ENCODE results near the gene PJVK. TPM values are rescaled to one million over a fixed set of nuclear protein-coding genes. Genes with fewer than 3 reads are reported as not detected.
"Not testable (repeated sequence)": the region's sequence is repeated elsewhere in the genome, so short reads cannot be mapped to it uniquely, and the experiment has no call there.

PJVK gene, protein sequence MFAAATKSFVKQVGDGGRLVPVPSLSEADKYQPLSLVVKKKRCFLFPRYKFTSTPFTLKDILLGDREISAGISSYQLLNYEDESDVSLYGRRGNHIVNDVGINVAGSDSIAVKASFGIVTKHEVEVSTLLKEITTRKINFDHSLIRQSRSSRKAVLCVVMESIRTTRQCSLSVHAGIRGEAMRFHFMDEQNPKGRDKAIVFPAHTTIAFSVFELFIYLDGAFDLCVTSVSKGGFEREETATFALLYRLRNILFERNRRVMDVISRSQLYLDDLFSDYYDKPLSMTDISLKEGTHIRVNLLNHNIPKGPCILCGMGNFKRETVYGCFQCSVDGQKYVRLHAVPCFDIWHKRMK
- polyA plus RNA-seq, result under 1 TPM in 1 of 3 donors, not detected in 2; 0.19 TPM

DNA sequence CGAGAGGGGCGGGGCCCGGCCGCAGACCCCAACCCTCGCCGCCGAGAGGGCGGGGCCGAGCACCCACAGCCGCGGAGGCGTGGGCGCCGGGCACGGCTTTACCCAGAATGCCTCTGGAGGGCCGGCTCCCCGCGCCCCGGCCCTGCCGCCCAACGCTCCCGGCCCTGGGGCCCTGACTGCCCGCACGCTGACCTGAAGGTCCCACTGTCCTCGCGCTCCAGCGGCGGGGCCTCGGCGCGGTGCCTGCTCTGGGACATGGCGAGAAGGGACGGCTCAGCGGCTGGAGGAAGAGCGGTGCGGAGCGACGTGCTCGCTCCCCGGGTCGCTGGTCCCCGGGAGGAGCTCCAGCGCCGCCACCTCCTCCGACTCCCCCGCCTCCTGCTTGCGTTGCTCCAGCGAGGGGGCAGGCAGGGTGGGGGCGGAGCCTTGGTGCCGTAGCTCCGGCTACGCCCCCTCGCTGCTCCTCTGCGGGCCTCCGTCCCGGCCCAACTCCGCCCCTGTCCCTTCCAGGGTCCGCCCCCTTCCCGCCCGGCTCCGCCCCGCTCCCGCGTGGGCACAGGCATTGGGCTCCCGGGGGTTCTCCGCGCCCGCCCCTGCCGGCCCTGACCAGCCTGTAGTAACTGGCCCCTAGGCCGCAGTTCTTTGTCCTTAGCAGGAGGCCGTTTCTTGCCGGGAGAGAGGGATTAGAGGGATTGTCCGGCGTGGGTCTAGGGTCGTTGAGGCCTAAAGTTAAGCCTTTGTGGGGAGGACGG, at the start of gene PJVK, which contains the start of gene PRKRA:
Gene PJVK (plus strand): TSS at position 605 of the 752 bp plus-strand sequence. CDS start 2,032 bp downstream, outside the sequence.
Gene PRKRA (minus strand): TSS at position 402 of the 752 bp plus-strand sequence. CDS start 145 bp downstream, at position 257.
- H3K27ac Mint-ChIP-seq, result peak within 1 kb of the TSS; percentile 79 to 96 (median 92)
- H3K27me3 Mint-ChIP-seq (ENCODE audit: low read depth in 3 of 3), result peaks cover 10 to 17% (median 12%) of the 10 kb centered on the region in 3 donors
- H3K9me3 Mint-ChIP-seq, result no peaks in the 10 kb centered on the region
- H3K36me3 Mint-ChIP-seq, result peaks cover 4 to 17% (median 4%) of the 10 kb centered on the region in 3 donors
- H3K4me3 Mint-ChIP-seq, result peak within 1 kb of the TSS; percentile 88 to 94 (median 90)
- DNase-seq, result peak; percentile 95 to 96 (median 96)
- peaks cover 24 to 32% of the 10 kb centered on the region in 2 donors for H3K4me1 Mint-ChIP-seq

DNA sequence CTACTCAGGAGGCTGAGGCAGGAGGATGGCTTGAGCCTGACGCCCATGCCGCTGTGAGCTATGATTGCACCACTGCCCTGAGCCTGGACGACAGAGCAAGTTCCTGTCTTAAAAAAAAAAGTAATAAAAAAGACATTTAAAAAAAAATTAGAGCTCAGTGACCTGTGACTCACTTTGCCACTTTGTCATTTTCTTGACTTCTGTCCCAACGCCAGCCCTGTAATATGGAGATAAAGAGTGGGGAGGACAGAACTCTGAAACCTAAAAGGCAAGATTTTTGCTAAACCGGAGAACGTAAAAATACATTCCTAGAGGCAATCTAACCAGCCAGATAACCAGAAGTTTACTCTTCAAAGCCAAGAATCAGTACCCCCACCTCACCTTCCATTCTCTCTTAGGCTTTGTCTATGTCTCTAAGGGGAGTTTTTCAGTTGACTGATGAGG, 49.2 kb upstream of the PJVK start:
- Mint-ChIP-seq H3K9me3 (no peaks in the 10 kb centered on the region), H3K27ac (no peak overlapping the region), H3K27me3 (ENCODE audit: low read depth in 3 of 3) (peaks cover 2 to 5% (median 3%) of the 10 kb centered on the region in 3 donors), H3K4me1 (no peaks in the 10 kb centered on the region), H3K36me3 (no peaks in the 10 kb centered on the region), H3K4me3 (no peak overlapping the region)
- no peak for DNase-seq

DNA sequence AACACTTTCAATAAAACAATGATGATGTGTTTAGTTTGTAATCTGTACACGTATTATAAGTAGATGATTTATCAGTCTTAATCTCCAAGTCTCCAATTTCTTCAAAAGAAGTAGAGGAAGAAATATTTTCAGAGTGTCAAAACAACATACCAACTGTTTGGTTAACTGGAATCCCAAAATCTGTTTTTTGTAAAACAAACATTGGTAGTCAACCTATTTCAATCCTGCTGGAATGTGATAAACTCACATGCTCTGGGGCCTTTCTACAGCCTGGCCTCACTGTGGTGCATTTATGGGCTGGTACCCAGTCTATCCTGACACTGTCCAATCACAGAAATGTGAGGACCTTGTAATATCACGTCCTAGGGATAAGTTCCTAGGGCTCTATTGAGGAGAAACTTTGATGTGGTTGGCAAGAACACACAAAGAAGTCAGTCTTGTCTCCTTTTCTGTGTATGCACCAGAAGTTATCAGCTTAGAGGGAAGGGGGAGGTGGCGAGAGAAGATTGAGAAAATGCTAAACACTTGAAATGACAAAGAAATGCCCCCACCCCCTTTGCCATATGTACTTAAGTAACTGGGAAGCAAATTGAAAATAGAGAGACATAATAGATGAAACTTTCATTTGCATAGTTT, 47.4 kb upstream of the PJVK start:
- no peak for DNase-seq
- H3K27me3 Mint-ChIP-seq (ENCODE audit: low read depth in 3 of 3), result peaks cover 2 to 5% (median 4%) of the 10 kb centered on the region in 3 donors

DNA sequence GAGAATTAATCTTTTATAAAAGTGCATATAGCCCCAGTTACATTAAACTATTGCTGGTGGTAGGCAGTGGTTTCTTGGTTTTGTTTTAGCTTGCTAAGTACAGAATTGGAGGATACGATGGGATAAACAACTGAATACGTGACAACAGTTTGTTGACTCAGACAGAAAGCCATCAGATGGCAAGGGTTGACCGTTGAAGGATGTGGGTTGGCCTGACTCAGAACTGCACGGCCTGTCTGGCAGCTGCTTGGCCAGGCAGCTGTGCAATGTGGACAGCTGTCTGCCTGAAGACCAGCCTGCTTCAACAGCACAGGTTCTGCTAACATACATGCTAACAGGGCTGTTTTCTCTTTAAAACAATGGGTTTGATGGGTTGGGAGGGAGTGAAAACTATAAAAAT, 46.8 kb upstream of the PJVK start:
- DNase-seq, result no peak
- Mint-ChIP-seq H3K9me3 (no peaks in the 10 kb centered on the region), H3K27me3 (ENCODE audit: low read depth in 3 of 3) (peaks cover 2 to 5% (median 4%) of the 10 kb centered on the region in 3 donors), H3K4me3 (no peak overlapping the region), H3K36me3 (no peaks in the 10 kb centered on the region), H3K27ac (no peak overlapping the region), H3K4me1 (no peaks in the 10 kb centered on the region)

More for the DNA sequence above, 47.4 kb upstream of the PJVK start:
- Mint-ChIP-seq H3K27ac (no peak overlapping the region), H3K4me1 (no peaks in the 10 kb centered on the region), H3K36me3 (no peaks in the 10 kb centered on the region), H3K4me3 (no peak overlapping the region), H3K9me3 (no peaks in the 10 kb centered on the region)

DNA sequence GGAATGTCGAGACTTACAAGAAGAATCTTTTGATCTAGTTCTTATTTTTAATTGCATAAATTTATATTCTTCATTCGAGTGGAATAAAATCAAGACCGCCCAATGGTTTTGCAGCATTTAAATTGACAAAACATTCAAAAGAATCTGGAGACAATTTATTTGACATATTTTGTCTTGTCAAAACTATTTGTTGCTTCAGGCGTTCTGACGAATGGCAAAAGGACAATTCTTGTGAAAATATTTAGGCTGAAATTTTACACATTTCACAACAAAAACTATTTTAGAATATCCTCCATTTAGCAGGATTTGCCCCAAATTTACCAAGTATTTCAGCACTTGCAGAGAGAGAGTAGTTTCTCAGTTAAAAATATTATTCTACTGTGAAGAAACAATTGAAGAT, 41.9 kb upstream of the PJVK start:
- Mint-ChIP-seq H3K27me3 (ENCODE audit: low read depth in 3 of 3) (peaks cover 2 to 9% (median 6%) of the 10 kb centered on the region in 3 donors), H3K36me3 (no peaks in the 10 kb centered on the region), H3K4me3 (no peak overlapping the region), H3K4me1 (peaks cover 10 to 14% of the 10 kb centered on the region in 2 donors), H3K9me3 (no peaks in the 10 kb centered on the region), H3K27ac (no peak overlapping the region)
- DNase-seq, result no peak

DNA sequence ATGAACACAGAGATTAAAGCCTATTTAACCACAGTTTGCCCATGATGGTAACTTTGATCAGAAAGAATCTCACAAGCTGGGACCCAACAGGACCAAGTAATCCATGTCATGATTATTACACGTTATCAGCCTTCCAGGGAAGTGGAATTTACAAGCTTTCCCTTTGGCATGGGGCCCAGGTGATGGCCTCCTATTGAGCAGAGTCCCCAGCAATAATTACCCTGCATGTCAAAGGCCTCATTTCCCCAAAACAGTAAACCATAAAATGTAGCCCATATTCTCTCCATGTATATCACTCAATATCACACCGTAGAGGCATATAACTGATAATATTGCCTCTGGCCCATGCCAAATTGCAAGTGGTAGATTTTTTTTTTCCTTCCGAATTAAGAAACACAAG, 39.1 kb upstream of the PJVK start:
- Mint-ChIP-seq H3K27ac (peak overlapping the region in 1 of 6 donors; percentile 11), H3K27me3 (ENCODE audit: low read depth in 3 of 3) (peaks cover 0 to 8% (median 2%) of the 10 kb centered on the region in 3 donors)

DNA sequence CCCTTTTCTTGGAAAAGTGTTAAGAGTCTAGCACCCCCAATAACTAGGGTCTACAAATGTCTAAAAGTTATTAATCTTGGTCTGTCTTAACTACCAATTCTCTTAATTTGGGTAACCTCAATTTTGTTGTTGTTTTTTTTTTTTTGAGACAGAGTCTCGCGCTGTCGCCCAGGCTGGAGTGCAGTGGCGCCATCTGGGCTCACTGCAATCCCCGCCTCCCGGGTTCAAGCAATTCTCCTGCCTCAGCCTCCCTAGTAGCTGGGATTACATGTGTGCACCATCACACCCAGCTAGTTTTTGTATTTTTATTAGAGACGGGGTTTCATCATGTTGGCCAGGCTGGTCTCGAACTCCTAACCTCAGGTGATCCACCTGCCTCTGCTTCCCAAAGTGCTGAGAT, 38.7 kb upstream of the PJVK start:
- H3K9me3 Mint-ChIP-seq; DNase-seq; H3K27me3 Mint-ChIP-seq (ENCODE audit: low read depth in 3 of 3); H3K36me3 Mint-ChIP-seq: not testable (repeated sequence)
- Mint-ChIP-seq H3K27ac (peak overlapping the region in 3 of 6 donors; percentile 83 to 94 (median 94)), H3K4me3 (peak overlapping the region in 3 of 5 donors; percentile 86 to 95 (median 91)), H3K4me1 (peaks cover 20 to 25% of the 10 kb centered on the region in 2 donors)

More for the DNA sequence above, 39.1 kb upstream of the PJVK start:
- H3K4me3 Mint-ChIP-seq, result peak overlapping the region in 3 of 5 donors; percentile 16 to 21 (median 17)
- no peaks in the 10 kb centered on the region for H3K36me3 Mint-ChIP-seq
- no peaks in the 10 kb centered on the region for H3K9me3 Mint-ChIP-seq
- H3K4me1 Mint-ChIP-seq, result peaks cover 20 to 25% of the 10 kb centered on the region in 2 donors
- DNase-seq, result no peak

DNA sequence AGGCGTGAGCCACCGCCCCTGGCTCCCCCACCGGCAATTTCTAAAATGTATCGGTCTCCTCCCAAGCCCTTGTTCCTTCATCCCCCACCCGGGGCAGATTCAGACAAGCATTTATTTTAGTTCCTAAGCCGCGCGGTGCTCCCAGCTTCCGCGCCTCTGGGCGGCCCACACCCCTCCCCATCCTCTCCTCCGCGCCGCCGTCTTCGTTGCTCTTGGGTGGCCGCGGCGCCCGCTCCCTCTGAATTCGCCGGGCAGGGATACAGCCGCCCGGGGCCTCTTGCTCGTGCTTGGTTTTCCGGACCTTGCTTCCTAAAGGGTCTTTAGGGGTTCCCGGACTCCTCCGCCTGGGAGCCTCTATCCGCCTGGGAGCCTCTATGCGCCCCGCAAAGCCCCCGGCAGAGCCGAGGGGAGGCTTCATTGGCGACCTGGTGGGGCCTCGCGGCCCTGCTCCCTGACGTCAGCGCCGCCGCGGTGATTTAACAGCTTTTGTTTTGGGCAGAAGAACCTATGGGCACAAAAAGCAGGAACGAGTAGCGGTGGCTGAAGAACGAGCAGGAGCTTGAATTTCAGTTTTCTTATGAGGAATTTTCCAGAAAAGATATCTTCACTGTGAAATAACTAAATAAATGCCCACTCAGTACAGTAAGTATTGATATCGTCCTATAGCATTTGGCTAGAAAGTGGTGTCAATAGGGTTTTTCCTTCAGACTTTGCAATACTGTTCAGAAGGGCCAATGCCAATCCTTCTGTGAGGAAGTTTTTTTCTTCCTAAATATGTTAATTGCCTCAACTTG, 37.5 kb upstream of the PJVK start:
- Mint-ChIP-seq H3K27me3 (ENCODE audit: low read depth in 3 of 3) (peaks cover 0 to 7% (median 2%) of the 10 kb centered on the region in 3 donors), H3K9me3 (no peaks in the 10 kb centered on the region), H3K27ac (peak overlapping the region; percentile 81 to 96 (median 90)), H3K36me3 (no peaks in the 10 kb centered on the region), H3K4me1 (peaks cover 20 to 25% of the 10 kb centered on the region in 2 donors), H3K4me3 (peak overlapping the region; percentile 86 to 97 (median 94))
- peak; percentile 73 to 80 (median 78) for DNase-seq

DNA sequence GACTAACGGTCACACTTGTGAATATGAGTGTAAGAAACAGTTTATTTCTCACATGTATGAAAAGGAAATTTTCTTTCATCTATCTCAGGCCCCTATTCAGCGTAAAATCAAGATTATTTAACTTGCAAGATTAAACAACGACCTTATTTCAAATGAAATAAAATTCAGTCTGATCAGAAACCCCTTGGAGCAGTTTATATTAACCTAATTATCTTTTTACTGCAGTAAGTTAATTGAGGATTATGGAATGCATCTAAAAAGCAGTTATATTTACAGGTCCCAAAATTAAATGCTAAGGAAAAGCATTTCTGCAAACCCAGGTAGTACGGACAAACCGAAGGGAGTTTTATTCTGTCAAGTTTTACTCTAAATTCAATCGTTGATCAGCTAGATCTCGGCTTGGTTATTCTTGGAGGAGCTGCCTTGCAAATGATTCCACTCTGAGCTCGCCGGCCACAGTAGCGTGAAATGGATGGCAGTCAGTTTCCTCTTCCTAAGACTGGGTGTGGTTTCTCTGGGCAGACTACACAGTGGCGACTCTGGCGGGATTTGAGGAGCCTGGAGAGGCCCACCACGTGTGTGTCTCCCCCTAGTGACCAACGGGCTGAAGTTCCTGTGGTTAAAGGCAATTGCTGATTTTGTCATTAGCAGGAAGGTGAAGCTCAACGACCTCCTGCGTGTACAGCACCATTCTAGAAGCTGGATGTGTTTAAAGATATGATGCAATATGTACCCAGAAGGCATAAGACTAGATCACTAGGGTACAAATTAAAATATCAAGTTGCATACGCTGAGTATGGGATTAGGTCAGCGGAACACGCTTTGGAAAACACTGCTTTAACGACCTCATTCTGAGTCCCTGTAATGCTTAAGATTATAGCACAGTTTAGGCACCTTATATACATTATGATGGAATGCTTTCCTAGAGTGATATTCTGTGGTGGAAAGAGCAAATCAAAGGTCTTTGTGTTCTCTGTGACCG, 36.6 kb upstream of the PJVK start:
- H3K36me3 Mint-ChIP-seq, result no peaks in the 10 kb centered on the region
- peak; percentile 72 to 76 (median 75) for DNase-seq
- H3K27me3 Mint-ChIP-seq (ENCODE audit: low read depth in 3 of 3), result peaks cover 0 to 7% (median under 1%) of the 10 kb centered on the region in 3 donors
- H3K4me1 Mint-ChIP-seq, result peaks cover 20 to 25% of the 10 kb centered on the region in 2 donors
- peak overlapping the region; percentile 86 to 97 (median 94) for H3K4me3 Mint-ChIP-seq
- no peaks in the 10 kb centered on the region for H3K9me3 Mint-ChIP-seq
- peak overlapping the region; percentile 81 to 96 (median 90) for H3K27ac Mint-ChIP-seq

DNA sequence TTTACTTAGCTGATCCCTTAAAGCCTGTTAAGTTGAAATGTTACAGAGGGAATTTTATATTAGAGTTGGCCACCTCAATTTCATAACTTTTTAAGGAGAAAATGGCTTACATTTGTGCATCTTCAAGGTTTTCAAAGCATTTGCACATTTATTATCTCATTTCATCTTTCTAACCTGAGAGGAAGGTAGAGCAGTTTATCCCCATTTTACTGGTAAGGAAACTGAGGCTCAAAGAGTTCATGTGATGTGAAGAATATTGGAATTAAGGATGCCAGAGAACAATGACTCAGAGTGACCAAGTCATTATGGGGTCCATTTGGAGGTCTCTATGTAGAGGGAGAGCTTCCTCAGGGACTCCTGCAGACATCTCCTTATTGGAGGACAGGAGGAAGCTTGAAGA, 35.2 kb upstream of the PJVK start:
- Mint-ChIP-seq H3K27me3 (ENCODE audit: low read depth in 3 of 3) (peaks cover 0 to 4% (median 0%) of the 10 kb centered on the region in 3 donors), H3K36me3 (no peaks in the 10 kb centered on the region), H3K9me3 (no peaks in the 10 kb centered on the region), H3K4me3 (no peak overlapping the region), H3K4me1 (peaks cover 20 to 25% of the 10 kb centered on the region in 2 donors), H3K27ac (no peak overlapping the region)
- no peak for DNase-seq

DNA sequence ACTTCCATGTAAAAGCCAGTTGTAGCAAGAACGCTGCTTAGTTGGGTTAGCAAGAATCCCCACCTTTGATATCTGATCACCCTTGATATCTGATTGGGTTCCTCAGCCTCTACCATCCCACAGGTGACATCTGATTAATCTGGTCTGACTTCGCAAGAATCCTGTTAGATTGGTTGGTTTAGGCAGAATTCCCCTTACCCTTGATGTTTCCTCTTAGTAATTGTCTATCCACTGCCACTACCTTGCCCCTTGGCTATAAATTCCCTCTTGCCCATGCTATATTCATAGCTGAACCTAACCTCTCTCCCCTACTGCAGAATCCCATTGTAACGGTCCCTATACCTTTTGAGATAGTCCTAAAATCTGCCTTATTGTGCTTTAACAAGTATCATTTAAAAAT, 33.3 kb upstream of the PJVK start:
- no peak for DNase-seq
- peaks cover 0 to 4% (median 0%) of the 10 kb centered on the region in 3 donors for H3K27me3 Mint-ChIP-seq (ENCODE audit: low read depth in 3 of 3)
- no peak overlapping the region for H3K27ac Mint-ChIP-seq
- H3K36me3 Mint-ChIP-seq, result no peaks in the 10 kb centered on the region
- H3K4me1 Mint-ChIP-seq, result peaks cover 20 to 25% of the 10 kb centered on the region in 2 donors
- H3K4me3 Mint-ChIP-seq, result no peak overlapping the region
- H3K9me3 Mint-ChIP-seq, result no peaks in the 10 kb centered on the region

DNA sequence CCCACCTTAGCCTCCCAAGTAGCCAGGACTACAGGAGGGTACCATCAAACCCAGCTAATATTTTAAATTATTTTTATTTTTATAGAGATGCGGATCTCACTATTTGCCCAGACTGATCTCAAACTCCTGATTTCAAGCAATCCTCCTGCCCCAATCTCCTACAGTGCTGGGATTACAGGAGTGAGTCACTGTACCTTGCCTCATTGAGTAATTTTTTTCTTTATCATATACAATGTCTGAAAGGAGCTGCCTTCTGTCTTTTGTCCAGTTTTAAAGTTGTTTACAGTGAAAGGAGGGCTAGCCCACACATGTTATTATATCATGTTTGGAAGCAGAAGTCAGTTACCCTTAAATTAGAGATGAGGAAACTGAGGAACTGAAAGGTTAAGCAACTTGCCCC, 32.8 kb upstream of the PJVK start:
- H3K9me3 Mint-ChIP-seq, result no peaks in the 10 kb centered on the region
- H3K4me1 Mint-ChIP-seq, result peaks cover 16 to 20% of the 10 kb centered on the region in 2 donors
- H3K4me3 Mint-ChIP-seq, result no peak overlapping the region
- no peak overlapping the region for H3K27ac Mint-ChIP-seq
- H3K36me3 Mint-ChIP-seq, result no peaks in the 10 kb centered on the region
- H3K27me3 Mint-ChIP-seq (ENCODE audit: low read depth in 3 of 3), result peaks cover 0 to 2% (median 0%) of the 10 kb centered on the region in 3 donors
- DNase-seq, result no peak
